GM18498 (cell line): ENCODE data around the gene FAM98B.

ENCODE experiments used
- ATAC-seq: cut with Tn5 transposase; IDR thresholded peaks from one replicate; pipeline ENCODE4 v1.9.1; 2021; ENCODE audit warnings: mild to moderate bottlenecking, moderate library complexity; ENCODE audit not compliant: unreplicated experiment

The FAM98B gene

DNA sequence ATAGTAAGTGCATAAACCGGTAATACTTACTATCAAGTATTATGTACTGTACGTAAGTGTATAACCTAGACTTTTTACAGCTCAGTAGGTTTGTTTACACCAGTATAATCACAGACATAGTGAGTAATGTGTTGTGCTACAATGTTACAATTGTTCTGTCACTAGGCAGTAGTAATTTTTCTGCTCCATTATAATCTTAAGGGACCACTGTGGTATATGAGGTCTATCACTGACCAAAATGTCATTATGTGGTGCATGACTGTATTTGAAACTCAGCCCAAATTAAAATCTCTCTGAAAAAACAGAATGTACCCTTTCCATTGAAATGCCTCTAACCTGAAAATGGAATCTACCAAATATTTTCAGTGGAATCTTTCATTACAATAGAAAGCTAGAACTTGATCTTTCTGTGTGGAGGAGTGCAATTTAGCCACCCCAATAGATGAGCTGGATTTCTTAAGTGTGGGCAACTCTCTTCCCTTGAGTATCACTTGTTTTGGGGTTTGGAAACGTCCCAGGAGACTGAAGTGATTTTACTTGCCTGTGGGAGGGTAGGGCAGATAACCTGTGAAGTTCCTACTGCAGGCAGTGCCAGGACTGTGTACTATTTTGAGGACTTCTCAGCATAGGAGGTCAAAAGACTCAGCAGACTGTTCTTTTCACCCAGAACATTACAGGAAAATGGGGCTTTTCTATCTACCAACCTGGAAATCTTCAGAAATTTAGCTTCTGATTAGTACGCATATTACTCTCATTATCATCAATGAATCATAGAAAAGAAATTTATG lies 50.9 kb downstream of the FAM98B start:
- ATAC-seq, result no peak

DNA sequence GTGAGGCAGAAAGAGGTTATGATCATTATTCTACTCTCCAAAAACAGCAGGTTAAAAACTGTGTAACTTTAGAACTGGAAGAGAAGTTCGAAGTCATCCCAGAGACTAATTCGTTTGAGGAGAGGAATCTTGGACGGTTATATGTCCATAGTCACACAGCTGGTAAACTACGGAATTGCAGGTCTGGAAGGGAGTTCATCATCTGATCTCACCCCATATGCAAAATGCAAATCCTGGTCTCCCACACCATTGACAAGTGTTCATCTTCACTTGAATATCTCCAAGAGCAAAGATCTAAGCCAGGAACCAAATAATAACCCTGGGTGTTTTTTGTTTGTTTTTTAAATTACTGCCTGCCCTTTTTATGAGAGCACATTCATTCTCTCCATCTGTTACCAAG lies 53.1 kb downstream of the FAM98B start:
- no peak for ATAC-seq

DNA sequence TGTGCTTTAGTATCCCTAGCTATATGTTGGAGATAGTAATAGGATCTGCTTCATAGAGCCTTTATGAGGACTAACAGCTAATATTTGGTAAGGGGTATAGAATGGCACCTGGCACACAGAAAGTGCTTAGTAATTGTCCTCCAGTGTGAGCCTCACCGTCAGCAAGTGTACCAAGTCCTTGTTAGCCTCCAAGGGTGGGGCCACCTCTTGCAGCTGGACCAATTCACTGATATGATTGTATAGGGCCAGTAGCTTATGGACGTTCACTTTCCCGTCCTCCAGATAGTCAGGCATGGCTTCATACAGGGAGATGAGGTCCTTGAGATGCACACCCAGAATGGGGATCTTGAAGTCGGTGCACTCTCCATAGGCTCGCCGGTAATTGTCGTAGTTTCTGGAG lies 53.6 kb downstream of the FAM98B start:
- no peak for ATAC-seq

DNA sequence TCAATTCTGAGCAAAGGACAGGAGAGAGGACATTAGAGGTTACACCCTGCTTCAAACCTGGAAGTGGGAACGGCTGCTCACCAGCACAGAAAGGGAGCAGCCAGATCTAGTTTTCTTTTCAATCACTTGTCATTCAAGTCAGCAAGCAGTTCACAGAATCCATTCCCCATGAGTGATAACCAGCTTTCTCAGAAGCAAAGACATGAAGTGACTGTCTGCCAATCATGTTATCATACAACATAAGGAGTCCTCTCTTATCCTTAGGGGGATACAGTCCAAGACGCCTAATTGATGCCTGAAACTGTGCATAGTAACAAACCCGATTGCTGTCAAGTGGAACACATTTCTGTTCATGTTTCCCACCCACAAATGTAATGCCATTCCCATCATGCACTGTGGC lies 54.7 kb downstream of the FAM98B start:
- ATAC-seq, result peak; percentile 55

DNA sequence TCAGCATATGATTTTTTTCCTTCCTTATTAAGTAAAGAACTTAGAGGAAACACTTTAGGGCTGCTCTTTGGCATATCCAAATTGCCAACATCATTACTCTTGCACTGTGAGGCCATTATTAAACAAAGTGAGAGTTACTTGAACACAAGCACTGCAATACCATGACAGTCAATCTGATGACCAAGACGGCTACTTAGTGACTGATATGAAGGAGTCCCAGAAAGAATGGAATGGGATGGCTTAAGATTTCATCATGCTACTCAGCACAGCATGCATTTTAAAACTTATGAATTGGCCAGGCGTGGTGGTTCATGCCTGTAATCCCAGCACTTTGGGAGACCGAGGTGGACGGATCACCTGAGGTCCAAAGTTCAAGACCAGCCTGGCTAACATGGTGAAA lies 55.2 kb downstream of the FAM98B start:
- peak; percentile 18 for ATAC-seq

DNA sequence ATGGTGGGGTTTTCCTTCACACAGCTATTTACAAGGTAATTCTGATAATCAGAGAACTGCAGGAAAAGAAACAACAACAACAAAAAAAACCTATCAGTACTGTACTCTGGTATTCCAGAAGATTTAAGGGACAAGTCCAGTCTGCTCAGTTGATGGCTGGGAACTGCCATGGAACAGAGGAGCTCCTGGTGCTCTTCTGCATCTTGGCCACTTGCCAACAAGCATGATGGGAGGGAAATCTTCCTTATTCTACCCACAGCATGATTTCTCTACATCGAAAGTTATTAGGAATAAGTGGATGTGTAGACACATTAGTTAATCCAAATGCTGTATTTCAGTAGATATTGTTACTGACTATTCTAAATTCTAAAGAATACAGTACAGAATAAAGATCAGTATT lies 59.0 kb downstream of the FAM98B start:
- no peak for ATAC-seq

DNA sequence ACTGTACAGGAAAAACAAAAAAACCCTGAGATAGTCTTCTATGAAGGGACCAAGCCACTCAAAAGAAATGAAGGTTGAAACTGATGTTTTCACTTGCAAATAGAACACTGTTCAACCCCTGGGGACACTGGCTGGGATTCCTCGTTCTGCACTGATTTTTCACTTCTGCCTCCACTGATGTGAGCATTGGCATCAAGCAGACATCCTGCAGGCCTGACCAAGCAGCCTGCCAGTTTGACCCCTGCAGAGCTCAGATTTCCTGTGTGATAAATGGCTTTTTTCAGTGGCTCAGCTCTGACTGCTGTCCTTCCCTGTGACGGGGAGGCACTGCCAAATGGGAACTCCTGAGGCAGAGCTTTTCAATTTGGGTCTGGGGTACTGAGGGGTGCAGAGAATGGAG lies 60.7 kb downstream of the FAM98B start:
- ATAC-seq, result peak; percentile 81

DNA sequence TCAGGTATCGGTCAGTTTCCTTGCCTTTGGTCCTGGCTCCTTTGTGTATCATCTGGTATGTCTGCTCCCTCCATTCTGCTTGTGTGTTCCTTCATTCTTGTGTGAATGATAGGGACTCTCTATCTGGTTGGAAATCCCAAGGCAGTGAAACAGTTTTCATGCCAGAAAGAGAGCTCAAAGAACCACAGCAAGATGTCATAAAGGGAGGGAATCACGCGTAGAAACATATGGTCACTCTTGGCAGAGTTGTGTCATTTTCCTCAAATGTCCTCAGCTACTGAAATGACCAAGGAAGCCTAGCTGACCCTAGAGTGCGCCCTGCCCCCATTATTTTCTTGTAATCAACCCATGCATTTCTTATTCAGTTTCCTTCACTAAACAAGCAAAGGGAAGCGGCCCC lies 62.7 kb downstream of the FAM98B start:
- ATAC-seq, result no peak

DNA sequence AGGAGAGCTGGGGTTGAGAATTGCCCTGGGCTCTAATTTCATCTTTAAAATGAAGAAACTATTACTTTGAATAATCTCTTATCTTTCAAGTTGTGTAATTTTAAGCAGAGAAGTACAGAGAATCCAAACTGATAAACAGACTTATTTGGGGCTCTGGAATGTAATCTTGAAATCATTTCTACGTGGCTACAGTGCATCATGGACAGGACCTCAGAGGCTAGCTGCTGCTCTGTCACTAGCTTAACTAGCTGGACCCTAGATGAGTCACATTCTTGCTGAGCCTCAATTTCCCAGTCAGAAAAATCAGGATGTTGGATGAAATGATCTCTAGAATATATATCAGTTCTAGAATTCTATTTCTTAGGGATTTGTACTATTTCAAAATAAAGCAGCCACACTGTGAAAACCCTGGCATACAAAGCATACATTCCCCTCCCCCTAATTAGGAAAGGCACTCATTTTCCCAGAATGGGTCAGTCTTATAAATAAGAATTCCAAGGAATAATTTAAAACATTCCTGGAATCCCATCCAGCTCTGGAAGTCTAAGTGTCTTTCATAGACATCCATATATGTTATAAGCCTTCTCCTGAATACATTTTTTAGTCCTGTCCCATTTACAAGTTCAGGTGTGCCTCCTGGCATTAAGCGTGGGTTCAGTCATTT lies 63.5 kb downstream of the FAM98B start:
- ATAC-seq, result no peak

DNA sequence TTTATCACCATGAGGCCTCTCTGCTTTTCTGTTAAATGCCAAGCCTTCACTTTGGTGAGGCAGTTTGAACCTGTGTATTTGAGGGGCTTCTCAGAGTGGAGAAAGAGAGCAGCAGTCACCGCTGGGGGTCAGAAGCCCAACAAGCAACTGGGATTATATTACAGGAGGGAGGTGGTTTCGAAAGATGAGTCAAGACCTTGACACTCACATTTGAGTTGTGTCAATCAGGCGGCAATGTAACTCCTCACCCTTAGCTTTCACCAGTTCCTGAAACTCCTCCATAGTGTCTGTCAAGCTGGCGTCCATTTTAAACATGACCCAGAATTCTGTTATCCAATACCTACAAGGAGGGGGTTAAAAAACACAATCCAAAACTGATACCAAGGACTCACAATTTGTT lies 64.2 kb downstream of the FAM98B start:
- ATAC-seq, result no peak

DNA sequence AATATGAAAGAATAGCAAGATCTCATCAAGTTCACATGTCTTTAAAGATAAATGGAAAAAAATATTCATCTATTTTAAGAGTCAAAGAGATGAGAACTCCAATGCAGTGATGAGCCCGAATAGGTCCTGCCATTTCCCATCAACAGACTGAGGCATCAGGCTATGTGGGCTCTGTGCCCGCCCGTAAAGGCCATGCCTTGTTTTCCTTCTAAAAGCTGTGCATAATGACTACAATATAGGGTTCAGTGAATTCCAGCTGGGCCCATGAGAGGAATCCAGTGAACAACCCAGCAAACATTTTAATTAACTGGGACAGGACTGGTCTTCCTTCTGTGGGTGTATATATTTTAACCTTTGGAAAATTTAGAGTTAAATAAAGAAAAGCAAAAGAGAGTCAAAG lies 66.1 kb downstream of the FAM98B start:
- no peak for ATAC-seq

DNA sequence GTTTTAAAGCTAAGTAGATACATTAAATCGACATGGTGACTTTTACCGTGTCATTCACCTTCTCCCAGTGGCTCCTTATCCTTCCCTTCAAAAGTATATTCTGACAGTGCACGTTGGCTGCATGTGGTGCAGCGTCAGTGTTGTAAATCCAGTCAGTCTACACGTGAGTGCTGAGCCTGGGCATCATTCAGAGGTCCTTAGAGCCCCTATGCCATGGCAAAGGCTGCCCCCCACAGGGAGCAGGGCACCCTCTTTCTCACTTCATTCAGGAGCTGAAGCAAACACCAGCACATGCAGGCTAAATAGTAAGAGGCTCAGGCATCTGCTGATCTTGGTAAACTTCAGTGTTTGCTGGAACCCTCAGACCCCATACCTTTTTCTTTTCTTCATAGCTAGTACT lies 67.4 kb downstream of the FAM98B start:
- ATAC-seq, result no peak

DNA sequence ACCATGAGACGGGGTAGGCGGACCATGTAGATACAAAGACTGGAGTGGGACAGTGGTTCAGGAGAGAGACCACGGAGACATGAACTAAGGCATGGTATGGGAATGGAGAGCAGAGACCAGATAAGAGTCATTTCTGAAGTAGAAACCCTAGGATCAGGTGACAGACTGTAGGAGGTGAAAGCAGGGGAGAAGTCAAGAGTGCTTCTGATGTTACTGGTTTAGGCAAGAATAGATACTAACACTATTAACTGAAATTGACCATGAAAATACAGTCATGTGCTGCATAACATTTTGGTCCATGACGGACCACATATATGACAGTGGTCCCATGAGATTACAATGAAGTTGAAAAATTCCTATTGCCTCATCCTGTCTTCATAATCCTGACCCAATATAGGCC lies 69.0 kb downstream of the FAM98B start:
- no peak for ATAC-seq

DNA sequence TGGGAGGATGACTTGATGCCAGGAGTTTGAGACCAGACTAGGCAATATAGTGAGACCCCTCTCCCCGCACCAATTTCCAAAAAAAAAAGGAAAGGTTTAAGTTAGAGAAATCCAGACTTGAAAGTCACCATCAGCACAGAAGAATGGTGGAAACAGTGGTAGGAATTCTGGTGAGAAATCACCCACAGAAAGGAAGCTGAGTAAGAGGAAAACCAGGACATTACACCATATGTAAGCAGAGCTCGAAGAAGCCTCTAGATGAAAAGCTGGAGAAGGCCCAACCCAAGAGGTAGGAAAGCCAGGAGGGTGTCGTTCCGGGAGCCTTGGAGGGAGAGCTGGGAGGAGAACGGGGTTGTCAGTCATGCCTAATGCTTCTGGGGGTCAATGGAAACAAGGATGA lies 70.2 kb downstream of the FAM98B start:
- no peak for ATAC-seq

DNA sequence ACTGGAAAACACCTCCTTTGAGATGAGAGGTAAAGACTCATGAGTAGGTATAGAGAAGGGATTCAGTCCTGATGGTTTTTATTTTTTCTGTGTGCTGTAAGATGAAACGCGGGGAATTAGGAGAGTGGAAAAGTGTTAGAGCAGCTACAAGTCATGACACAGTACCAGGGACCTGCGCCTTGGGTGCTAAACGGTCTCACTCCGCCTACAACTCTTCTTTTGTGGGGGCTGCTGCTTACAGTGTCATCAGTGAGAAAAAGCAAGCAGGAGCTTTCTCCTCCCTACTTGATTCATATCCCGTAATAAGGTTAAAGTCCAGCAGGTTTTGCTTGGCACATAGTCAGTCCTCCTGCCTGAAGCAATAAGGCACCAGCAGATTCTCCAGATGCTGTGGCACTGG lies 71.6 kb downstream of the FAM98B start:
- ATAC-seq, result no peak

DNA sequence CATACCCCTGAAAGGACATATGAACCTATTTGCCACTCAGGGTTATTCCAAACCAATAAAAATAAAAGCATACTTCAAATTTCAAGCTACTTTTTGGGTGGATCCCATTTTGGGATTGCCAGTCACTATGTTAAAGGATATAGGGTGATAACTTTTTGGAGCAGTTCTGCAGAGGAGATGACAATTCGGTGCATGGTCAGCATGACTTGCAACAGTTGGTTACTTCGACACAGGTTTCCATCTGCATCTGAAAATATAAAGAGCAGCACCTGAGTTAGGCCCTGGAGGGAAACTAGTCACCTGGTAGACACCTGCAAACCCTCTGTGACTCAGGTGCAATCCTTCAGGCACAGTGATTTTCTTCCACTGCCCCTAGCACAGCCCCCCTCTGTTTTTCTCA lies 72.2 kb downstream of the FAM98B start:
- no peak for ATAC-seq

DNA sequence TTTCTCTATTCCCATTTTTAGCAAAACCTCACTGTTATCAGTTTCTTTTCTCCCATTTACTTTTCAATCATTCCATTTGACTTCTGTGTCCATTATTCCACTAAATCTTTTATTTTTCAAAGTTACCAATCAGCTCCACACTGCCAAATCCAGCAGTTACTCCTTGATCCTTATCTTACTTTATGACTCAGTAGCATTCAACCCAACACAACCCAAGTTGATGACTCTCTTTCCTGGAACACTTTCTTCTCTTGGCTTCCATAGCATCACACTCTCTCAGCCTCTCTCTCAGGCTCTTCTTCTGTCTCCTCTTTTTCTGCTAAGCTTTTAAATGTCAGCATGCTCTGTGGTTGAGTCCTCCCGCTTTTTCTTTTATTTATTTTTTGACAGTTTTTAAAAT lies 74.4 kb downstream of the FAM98B start:
- ATAC-seq, result no peak

DNA sequence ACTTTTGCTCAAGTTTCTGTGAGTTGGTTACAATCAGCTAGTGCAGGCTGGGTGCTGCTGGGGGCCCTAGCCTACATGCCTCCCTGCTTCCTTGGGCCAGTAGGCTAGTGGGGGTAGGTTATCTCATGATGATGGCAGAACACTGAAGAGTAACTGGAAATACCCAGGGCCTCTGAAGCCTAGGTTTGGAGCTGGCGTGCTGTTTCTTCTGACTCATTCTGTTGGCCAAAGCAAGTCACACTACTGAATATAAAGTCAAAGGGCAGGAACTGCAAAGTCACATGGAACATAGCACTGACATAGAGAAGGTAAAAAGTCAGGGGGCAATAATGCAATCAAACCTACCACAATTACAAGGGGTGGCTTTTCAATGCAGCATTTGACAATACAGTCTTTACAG lies 76.2 kb downstream of the FAM98B start:
- ATAC-seq, result no peak

DNA sequence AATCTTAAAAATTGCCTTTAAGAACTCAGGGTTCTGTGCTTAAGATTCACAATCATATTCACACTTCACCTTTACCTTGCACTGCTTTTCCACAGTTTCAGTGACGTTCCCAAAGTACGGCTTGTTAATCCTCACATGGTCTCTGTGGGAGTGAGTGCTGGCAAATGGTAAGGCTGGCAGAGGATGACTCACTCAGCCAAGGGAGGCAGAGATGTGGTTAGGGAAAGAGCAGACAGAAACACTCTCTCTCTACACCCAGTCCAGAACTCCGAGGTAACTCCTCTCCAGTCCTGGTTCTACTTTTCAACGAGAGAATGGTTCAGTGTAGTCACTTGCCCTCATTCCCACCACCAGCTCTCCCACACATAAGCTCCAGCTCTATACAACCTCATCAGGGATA lies 77.6 kb downstream of the FAM98B start:
- ATAC-seq, result no peak

DNA sequence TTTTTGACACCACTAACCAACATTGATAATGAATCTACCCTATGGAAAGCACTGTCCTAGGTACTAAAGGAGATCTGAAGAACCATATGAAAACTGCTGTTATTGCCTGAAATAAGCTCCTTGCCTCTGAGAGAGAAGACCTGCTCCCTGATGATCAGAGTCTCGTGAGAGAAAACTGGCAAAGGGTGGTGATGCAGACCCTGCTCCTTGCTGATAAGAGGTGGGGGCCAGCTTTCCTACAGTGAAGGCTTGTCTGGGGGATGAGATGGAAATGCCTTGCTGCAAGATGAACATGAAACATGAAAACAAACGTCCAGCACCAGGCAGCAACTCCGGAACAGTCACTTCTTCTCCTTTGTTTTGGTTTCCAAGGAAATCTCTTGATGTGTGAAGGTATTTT lies 78.8 kb downstream of the FAM98B start:
- no peak for ATAC-seq

DNA sequence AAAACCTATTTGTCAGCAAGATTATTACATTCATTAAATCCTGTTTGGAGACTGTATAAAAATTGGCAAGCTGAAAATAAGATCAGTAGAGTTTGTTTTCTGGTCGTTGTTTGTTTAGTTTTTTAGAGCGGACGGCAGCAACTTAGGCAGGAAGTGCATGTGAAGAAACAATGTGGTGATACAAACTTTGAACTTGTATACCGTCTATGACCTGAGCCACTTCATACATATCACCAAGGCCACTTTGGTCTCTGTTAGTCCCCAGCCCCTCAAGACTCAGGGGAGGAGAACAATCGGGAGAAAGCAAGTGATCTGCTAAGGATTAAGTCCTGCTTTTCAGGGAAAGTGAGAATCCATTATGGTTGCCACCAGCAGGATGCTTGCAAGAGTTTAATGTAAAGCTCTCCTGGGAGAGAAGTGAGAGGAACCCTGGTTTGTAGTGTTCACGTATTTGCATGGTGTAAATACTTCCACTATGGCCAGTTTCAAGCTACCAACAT lies 79.5 kb downstream of the FAM98B start:
- no peak for ATAC-seq

DNA sequence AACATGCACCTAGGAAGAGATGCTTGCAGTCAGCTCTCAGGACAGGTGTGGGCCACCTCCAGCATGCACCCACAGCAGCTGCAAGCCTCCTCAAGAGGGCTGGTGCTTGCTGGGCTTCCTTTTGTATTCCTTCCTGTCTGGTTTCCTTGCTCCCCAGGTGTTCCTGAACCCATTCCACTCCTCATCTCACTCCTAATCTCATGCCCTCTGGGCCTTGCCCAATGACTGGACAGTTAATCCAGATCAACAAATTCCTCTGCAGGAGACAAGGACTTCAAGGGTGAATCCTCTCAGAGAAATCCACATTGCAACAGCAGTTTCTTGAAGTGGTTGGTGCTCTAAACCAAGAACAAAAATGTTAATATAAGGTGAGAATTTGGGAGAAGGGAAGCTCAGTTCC lies 80.0 kb downstream of the FAM98B start:
- ATAC-seq, result no peak

DNA sequence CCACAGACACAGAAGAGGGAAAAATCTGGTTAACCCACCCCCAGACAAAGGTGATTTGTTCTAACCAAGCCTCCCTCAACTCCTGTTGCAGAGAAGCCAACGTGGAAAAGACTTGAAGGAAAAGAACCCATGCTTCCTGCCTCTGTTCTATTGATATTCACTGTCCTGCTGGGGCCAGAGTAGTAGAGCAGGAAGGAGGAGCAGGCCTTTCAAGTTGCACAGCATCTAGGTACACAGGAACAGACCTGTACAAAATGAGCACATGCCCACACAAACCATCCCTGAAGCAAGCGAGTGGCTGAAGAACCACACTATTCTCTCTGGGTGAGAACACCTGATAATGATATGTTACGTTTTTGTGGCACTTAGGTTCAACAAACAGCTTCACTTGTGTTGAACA lies 80.8 kb downstream of the FAM98B start:
- no peak for ATAC-seq
